Stimulated activated CD4-positive, alpha-beta T cell treated with anti-CD3 and anti-CD28 coated beads, TNF-alpha, amount 100 ng/mL, for 48 hours (primary cell): ENCODE data around the gene SMIM10L2A.
"Not testable (repeated sequence)": the region's sequence is repeated elsewhere in the genome, so short reads cannot be mapped to it uniquely, and the experiment has no call there.

Source experiments
- DNase-seq, 3 donors: peaks; one replicate each; pipeline ENCODE4 v3.0.0-alpha.2; 2020; ENCODE audit warnings: low read depth in 3 of 3

The SMIM10L2A gene

DNA sequence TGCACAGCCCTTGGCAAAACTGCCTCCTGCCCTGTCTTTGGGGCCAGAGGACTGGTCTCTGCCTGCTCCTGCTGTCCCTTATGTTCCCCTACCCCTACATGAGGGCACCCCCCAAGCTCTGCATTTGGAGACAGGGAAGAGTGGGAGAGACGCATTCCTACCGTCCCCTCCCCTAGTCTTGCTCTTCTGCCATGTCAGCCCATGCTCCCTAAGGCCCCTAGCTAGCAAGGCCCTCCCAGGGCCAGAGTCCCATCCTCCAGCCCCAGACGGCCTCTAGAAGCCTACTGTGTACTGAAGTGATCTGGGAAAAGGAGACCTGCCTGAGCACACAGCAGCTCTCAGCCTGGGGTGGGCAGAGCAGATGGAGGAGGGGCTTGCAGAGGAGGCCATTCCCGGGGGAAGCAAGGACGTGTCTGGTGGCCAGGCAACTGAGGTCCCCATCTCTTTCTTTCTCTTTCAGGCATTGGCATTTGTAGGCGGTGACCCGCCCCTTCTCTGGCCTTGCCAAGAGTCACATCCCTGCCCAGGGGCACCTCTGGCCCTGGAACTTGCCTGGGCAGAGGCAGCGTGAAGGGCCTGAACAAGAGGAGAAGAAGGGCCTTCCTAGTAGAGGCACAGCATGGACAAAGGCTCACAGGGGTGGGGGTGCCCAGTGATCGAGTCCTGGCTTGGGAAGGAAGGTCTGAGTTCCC is 1.6 kb downstream of the SMIM10L2A start:
- not testable (repeated sequence) for DNase-seq

DNA sequence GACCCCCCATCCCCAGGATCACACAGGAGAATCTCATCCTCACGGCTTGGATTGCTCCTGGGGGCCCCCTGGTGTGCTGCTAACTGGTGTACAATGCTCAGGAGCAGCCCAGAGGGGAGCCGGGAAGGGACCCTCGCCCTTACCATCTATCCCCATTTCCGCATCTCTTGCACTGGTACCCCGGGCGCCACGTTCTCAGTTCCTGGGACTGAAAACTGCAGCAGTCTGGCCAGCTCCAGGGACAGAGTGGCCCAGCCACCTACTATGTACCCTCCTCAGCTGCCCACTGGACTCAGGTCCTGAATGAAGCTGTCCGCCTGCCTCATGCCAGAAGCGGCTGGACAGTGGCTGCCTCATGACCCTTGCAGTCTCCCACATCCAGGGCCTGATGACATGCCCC is 2.7 kb downstream of the SMIM10L2A start:
- no peak for DNase-seq

DNA sequence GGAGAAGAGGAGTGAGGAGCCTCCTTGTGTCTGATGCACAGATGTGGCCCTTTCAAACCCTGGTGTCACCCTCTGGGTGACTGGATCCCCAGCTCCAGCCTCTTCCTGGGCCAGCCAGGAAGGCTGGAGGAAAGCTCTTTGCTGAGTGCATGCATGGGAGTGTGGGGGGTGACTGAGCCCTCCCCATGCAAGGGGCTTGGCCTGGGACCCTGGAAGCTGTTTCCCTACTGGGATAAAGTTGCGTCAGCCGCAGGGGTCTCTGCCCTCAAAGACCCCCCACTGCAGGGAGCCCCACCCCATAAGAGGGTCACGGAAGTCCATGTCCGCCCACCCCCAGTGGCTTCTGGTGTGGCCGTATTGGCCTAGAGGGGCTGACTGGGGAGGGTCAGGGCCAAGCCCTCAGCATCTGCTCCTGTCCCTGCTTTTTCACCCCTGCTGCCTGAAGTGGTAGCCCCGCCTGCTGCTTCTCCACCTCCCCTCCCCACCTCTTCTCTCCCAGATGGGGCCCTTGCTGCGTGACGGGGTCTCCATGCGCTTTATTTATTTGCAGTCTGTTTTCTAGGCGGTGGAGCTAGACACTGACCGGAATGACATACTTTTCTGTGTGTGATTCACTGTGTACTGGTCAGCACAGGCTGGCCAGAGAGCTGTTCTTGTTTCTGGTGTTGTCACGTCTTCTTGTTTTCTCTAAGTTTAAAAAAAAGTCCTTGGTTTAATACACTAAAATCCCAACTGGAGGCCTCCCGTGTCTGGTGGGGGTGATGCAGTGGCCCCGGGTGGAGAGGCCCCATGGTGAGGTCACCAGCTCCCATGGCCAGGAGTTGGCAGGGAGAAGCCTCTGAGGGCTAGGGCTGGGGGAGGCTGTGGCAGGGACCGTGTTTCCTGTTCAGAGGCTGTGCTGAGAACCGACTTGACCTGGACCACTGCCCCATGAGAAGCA is 3.6 kb downstream of the SMIM10L2A start:
- DNase-seq, result no peak

DNA sequence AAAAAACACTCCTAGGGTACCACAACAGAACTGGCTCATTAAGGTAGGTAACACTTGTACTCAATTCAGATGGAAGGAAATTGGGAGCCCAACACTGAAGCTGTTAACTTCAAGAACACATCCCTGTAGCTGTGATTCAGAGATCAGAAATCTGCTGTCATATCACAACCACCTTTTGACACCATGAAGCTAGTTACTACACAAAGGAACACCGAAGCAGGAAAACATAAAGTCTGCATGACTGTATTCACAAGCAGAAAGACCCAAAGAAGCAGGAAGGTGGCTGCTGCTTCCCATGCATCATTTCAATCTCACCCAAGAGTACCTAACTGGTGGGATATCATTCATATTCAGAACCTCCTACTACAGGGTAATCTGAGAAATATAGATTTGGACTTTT is 7.7 kb downstream of the SMIM10L2A start:
- DNase-seq, result no peak

DNA sequence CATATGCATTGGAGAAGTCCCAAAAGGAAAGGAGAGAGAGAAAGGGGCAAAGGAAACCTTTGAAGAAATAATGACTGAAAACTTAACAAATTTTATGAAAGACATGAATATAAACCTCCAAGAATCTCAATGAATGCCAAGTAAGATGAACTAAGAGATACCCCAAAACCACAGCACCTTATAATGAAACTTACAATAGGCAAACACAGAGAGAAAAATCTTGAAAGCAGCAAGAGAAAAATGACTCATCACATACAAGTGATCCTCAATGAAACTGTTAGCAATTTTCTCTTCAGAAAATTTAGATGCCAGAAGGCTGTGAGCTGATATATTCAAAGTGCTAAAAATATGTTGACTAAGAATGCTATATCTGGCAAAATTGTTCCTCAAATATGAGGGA is 10.1 kb downstream of the SMIM10L2A start:
- no peak for DNase-seq

DNA sequence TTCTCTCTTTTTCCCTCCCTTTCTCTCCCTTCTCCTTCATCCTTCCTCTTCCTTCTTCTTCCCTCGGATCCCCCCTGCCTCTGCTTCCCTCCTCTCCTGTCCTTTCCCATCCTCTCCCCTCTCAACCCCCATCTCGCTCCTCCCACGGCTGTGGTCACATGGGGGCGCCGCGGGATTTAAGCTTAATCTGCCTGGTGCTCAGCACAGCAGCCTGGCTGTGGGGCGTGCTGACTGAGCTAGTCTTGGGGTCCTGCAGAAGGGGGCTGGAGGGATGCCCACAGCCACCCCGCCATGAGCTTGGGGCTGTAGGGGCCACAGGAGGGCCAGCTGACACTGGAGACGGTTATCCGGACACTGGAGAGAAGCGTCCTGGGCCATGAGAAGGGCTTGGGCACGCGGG is 10.7 kb downstream of the SMIM10L2A start:
- no peak for DNase-seq

DNA sequence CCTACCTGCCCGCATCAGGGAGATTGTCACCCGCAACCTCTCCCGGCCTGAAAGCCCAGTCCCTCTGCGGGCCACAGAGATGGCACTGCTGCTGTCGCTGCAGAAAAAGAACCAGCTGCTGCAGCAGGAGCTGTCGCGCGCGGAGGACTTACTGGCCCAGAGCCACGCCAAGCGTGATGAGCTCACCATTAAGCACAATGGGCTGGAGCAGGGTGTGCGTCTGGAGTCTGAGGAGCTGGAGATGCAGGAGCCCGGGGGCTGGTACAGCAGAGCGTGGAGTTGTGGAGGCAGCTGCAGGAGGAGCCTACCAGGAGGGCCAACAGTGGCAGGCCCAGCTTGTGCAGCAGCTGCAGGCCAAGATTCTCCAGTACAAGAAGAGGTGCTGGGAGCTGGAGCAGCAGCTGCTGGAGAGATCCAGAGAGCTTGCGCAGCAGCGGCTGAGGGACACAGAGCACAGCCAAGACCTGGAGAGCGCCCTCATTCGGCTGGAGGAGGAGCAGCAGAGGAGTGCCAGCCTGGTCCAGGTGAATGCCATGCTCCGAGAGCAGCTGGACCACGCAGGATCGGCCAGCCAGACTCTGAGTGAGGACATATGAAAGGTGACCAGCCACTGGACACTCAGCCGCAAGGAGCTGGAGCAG is 11.3 kb downstream of the SMIM10L2A start:
- DNase-seq, result no peak

DNA sequence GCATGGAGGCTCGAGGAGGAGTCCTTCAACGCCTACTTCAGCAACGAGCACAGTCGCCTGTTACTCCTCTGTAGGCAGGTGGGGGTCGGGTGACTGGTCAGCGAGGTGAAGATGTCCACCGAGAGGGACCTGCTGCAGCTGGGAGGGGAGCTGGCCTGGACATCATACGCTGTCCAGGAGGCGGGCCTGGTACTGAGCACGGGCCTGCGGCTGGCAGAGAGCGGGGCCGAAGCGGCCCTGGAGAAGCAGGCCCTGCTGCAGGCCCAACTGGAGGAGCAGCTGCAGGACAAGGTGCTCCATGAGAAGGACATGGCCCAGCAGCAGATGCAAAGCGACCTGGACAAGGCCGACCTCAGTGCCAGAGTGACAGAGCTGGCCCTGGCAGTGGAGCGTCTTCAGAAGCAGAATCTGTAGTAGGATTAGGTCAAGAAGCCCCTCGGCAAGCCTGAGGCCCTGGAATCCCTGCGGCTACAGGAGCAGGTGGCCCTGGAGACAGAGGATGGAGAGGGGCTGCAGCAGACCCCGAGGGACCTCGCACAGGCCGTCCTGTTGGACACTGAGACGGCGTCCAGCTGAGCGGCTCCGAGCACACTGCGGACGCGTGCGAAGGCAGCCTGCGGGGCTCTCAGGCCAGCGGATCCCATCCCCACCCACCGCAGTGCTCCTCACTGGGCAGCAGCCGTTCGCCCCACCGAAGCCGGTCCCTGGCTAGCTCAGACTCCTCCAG is 11.9 kb downstream of the SMIM10L2A start:
- DNase-seq, result no peak

DNA sequence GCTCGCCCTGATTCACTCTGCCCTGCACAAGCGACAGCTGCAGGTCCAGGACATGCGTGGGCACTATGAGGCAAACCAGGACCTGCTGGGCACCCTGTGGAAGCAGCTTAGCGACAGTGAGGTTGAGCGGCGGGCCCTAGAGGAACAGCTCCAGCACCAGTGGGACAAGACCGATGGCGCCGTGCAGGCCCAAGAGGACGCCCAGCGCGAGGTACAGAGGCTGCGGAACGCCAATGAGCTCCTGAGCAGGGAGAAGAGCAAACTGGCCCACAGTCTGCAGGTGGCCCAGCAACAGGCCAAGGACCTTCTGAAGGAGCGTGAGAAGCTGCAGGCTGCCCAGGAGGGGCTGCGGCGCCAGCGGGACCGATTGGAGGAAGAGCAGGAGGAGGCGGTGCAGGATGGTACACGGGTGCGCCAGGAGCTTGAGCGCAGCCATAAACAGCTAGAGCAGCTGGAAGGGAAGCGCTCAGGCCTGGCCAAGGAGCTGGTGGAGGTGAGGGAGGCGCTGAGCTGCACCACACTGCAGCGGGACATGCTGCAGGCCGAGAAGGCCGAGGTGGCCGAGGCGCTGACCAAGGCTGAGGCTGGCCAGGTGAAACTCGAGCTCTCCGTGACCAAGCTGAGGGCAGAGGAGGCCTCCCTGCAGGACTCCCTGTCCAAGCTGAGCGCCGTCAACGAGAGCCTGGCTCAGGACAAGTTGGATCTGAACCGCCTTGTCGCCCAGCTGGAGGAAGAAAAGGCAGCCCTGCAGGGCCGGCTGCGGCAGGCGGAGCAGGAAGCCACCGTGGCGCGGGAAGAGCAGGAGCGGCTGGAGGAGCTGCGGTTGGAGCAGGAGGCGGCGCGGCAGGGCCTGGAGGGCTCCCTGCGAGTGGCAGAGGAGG is 12.8 kb downstream of the SMIM10L2A start:
- no peak for DNase-seq

DNA sequence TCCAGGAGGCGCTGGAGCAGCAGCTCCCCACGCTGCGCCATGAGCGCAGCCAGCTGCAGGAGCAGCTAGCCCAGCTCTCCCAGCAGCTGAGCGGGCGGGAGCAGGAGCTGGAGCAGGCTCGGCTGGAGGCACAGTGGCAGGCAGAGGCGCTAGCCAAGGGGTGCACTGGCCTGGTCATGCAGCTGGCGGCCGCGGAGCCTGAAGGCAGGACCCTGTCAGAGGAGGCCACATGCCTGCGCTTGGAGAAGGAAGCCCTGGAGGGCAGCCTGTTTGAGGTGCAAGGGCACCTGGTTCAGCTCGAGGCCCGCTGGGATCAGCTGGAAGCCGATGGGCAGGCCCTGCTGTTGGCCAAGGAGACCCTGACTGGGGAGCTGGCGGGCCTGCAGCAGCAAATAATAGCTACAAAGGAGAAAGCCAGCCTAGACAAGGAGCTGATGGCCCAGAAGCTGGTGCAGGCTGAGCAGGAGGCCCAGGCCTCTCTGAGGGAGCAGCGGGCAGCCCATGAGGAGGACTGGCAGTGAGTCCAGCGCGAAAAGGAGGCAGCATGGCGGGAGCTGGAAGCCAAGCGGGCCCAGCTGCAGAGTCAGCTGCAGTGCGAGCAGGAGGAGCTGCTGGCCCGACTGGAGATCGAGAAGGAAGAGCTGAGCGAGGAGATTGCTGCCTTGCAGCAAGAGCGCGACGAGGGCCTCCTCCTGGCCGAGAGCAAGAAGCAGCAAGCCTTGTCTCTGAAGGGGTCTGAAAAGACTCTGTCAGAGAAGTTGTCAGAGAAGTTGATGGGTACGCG is 13.6 kb downstream of the SMIM10L2A start:
- no peak for DNase-seq

DNA sequence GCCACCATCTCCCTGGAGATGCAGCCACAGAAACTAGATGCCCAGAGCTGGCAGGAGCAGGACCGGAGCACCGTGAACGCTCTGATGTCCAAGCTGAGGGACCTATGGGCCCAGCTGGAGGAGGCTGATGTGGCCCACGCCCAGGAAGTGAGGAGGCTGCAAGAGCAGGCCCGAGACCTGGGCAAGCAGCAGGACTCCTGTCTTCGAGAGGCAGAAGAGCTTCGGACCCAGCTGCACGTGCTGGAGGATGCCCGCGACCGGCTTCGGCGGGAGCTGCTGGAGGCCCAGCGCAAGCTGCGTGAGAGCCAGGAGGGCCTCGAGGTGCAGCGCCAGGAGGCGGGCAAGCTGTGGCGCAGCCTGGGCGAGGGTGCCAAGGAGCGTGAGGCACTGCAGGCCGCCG is 14.2 kb downstream of the SMIM10L2A start:
- no peak for DNase-seq

DNA sequence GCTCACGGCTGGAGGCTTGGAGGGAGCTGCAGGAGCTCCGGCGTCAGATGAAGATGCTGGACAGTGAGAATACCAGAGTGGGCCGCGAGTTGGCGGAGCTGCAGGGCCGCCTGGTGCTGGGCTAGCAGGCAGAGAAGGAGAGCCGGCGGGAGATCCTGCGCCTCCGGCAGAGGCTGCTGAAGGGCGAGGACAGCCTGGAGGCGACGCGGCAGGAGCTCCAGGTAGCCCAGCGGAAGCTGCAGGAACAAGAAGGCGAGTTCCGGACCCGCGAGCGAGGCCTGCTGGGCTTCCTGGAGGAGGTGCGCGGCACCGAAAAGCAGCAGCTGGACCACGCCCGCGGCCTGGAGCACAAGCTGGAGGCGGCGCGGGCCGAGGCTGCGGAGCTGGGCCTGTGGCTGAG is 14.7 kb downstream of the SMIM10L2A start:
- DNase-seq, result no peak

DNA sequence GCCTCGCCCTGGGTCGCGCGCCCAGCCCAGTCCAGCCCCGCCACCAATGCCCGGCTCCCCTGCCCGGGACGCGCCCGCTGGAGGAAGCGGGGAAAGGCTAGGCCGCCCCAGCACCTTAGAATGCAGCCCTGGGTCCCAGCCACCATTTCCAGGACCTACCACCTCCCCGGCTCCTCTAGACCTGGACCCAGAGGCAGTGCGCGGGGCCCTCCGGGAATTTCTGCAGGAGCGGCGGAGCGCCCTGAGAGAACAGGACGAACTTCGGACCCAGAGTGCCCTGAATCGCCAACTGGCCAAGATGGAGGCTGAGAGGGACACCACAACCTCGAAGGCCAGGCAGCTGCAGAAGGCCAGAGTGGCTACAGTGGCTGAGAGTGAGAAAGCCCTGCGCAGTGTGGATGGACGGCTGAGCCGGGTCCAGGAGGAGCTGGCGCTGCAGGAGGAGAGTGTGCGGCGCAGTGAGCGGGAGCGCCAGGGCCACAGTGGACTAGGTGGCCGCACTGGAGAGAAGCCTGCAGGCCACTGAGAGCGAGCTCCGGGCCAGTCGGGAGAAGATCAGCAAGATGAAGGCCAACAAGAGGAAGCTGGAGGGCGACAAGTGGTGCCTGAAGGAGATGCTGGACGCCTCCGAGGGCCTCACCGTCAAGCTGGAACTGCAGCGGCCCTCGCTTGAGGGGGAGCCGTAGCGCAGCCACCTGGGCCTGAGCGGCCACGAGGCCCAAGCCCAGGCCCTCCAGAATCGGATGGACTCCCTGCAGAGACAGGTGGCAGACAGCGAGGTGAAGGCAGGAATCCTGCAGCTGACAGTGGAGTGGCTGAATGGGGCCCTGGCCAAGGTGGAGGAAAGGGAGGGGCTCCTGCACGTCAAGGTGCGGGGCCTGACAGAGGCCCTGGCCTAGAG is 15.5 kb downstream of the SMIM10L2A start:
- DNase-seq, result no peak

DNA sequence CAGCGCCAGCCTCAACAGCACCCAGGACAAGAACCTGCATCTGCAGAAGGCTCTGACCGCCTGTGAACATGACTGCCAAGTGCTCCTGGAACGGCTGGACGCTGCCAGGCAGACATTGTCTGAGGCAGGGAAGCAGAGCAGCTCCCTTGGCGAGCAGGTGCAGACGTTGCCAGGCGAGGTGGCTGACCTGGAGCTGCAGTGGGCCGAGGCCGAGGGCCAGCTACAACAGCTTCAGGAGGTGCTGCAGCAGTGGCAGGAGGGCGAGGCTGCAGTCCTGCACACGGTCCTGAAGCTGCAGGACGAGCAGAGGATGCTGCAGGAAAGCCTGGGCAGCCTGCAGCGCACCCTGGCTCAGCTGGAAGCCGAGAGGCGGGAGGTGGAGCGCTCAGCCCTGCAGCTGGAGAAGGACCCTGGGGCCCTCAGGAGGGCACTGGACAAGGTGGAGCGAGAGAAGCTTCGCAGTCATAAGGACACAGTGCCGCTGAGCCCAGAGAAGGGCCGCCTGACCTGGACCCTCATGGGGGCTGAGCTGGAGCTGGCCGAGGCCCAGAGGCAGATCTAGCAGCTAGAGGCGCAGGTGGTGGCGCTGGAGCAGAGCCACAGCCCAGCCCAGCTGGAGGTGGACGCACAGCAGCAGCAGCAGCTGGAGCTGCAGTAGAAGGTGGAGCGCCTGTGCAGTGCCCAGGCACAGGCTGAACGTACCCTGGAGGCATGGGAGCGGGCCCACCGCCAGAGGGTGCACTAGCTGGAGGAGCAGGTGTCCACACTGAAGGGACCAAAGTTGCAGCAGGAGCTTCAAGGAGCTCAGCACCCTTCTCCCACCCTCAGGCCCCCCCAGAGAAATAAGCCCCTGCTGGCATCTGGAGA is 16.4 kb downstream of the SMIM10L2A start:
- no peak for DNase-seq

DNA sequence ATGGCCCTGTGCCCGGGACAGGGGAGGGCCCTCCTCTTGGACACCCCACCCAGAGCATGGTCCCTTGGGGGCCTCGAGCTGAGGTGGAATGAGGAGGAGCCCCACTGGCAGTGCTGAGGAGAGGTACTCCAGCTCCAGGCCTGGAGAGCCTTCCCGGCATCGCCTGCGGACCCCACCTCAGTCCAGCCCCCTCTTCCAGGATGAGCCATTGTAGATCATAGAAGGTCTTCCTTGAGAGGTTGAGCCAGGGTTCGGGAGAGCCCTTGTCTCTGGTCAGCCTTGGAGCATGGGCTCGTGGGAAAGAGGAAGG is 16.9 kb downstream of the SMIM10L2A start:
- no peak for DNase-seq

DNA sequence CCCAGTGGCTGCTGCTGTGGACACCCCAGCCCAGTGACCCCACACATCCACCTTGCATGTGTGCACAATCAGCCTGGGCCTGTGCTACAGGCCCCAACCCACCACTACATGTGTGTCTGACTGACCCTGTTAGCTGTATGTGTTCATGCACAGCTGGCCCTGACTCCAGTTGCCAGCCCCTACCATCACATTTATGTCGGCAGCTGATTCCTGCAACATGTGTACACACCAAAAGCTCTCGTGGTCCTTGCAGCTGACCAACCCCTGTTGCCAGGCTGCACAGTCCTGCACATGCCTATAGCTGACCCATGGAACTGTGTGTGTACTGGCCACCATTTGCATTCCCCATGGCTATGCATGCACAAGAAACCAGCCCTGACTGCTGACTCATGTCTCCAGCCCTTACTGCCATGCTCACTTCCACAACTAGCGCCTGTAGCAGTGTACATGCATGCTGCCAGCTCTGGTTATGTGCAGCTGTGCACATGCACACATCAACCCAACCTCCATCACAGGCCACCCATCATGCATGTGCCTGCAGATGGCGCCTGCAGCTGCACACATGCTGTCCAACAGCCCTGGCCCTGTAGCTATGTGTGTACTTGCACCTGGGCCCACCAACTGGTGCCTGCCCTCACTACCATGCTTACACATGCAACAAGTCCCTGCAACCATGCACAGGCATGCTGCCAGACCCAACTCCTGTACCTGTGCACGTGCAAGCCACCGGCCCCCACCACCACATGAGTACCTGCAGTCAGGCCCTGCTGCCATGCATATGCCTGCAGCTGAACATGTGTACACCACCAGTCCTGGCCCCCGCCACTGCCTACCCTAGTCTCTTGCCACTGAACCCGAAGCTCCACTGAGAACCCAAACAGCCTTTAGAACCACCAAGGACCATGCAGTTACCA is 28.1 kb downstream of the SMIM10L2A start:
- no peak for DNase-seq

DNA sequence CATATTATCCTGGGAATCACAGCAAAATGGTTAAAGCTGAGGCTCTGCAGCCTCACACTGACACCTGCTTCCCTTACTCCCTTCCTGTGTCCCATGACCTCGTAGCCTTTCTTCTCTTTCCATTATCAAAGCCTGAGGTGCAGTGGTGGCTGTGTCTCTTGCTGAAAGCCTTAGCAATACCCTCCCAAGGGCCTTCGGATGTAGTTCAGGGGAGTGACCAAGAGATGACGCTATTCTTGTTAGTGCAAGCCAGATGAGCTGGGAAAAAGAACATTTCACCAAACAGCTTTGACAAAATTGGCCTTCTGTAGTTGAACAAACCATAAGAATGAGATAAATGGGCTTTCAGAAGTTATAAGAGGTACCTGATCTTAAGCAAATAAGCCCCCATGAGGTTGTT is 31.6 kb downstream of the SMIM10L2A start:
- no peak for DNase-seq
